HCT116 (cell line): ENCODE measurements around the gene DRC7.

Source experiments
- EZH2 ChIP-seq: fragments of 200-600 bp; sonication (generic); IDR thresholded peaks from 2 replicates; pipeline ENCODE4 v1.6.1; 2017; ENCODE audit warnings: antibody characterized with exemption, mixed run types
- JUND ChIP-seq: IDR thresholded peaks from 2 replicates; pipeline ENCODE4 v1.6.1; 2012
- POLR2A ChIP-seq: IDR thresholded peaks from 2 replicates; pipeline ENCODE4 v1.7.0; 2011; ENCODE audit warnings: borderline replicate concordance; ENCODE audit not compliant: insufficient read depth, insufficient read length; ENCODE audit errors: extremely low read depth
- POLR2AphosphoS5 ChIP-seq: IDR thresholded peaks from 2 replicates; pipeline ENCODE4 v1.6.1; 2011; ENCODE audit warnings: mild to moderate bottlenecking, low read depth, low read length, moderate library complexity
- SIN3A ChIP-seq: IDR thresholded peaks from 2 replicates; pipeline ENCODE4 v1.6.1; 2012; ENCODE audit warnings: low read depth
- SP1 ChIP-seq: IDR thresholded peaks from 2 replicates; pipeline ENCODE4 v1.6.1; 2012; ENCODE audit warnings: low read depth
- TCF7L2 ChIP-seq: IDR thresholded peaks from 2 replicates; pipeline ENCODE4 v1.7.0; 2011; ENCODE audit warnings: borderline replicate concordance, inconsistent platforms; ENCODE audit not compliant: insufficient read depth, insufficient read length; ENCODE audit errors: extremely low read depth
- ZFX ChIP-seq: fragments of 450-650 bp; IDR thresholded peaks from 2 replicates; pipeline ENCODE4 v1.6.1; 2017
- TF ChIP-seq, protein P1 (sequence below), 3 experiments: fragments of 200-600 bp in 1 of 3; sonication (generic) in 1 of 3; IDR thresholded peaks in 2 of 3; conservative IDR thresholded peaks in 1 of 3; 2 replicates each; pipeline ENCODE4 v1.5.1; 2012 to 2017; ENCODE audit warnings: low read depth in 2 of 3, low read length in 2 of 3, antibody characterized with exemption in 1 of 3, borderline replicate concordance in 1 of 3, control low read depth in 1 of 3, mild to moderate bottlenecking in 1 of 3, mixed read lengths in 1 of 3, mixed run types in 1 of 3, moderate library complexity in 1 of 3; ENCODE audit not compliant: insufficient read depth in 1 of 3
- TF ChIP-seq, protein P2 (sequence below): IDR thresholded peaks from 2 replicates; pipeline ENCODE4 v1.6.1; 2012; ENCODE audit warnings: low read depth

DNA sequence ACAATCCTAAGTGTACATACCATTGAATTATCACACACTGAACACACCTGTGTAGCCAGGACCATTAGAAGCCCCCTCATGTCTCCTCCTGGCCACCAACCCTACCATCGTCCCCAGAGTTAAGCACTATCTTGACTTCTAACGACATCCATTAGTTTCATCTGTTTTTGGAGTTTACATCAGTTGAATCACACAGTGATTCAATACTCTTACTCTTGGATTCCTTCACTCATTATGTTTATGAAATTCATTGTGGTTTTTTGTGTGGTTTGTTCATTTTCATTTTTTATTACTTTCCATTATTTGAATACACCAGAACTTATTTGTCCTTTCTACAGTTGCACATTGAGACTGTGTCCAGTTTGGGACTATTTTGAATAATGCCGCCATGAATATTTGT, 13.6 kb downstream of the DRC7 start:
- no peak for TF ChIP-seq POLR2AphosphoS5
- TF ChIP-seq, protein P1, sequence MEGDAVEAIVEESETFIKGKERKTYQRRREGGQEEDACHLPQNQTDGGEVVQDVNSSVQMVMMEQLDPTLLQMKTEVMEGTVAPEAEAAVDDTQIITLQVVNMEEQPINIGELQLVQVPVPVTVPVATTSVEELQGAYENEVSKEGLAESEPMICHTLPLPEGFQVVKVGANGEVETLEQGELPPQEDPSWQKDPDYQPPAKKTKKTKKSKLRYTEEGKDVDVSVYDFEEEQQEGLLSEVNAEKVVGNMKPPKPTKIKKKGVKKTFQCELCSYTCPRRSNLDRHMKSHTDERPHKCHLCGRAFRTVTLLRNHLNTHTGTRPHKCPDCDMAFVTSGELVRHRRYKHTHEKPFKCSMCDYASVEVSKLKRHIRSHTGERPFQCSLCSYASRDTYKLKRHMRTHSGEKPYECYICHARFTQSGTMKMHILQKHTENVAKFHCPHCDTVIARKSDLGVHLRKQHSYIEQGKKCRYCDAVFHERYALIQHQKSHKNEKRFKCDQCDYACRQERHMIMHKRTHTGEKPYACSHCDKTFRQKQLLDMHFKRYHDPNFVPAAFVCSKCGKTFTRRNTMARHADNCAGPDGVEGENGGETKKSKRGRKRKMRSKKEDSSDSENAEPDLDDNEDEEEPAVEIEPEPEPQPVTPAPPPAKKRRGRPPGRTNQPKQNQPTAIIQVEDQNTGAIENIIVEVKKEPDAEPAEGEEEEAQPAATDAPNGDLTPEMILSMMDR (IDR thresholded peaks at IDR 0.05 in 2 of 3, conservative IDR thresholded peaks at IDR 0.05 in 1 of 3; ENCODE audit: borderline replicate concordance in 1 of 3, insufficient read depth in 1 of 3, low read depth in 2 of 3, low read length in 2 of 3), result no peak
- TF ChIP-seq TCF7L2, result no peak
- no peak for TF ChIP-seq JUND
- no peak for TF ChIP-seq POLR2A
- TF ChIP-seq, protein P2, sequence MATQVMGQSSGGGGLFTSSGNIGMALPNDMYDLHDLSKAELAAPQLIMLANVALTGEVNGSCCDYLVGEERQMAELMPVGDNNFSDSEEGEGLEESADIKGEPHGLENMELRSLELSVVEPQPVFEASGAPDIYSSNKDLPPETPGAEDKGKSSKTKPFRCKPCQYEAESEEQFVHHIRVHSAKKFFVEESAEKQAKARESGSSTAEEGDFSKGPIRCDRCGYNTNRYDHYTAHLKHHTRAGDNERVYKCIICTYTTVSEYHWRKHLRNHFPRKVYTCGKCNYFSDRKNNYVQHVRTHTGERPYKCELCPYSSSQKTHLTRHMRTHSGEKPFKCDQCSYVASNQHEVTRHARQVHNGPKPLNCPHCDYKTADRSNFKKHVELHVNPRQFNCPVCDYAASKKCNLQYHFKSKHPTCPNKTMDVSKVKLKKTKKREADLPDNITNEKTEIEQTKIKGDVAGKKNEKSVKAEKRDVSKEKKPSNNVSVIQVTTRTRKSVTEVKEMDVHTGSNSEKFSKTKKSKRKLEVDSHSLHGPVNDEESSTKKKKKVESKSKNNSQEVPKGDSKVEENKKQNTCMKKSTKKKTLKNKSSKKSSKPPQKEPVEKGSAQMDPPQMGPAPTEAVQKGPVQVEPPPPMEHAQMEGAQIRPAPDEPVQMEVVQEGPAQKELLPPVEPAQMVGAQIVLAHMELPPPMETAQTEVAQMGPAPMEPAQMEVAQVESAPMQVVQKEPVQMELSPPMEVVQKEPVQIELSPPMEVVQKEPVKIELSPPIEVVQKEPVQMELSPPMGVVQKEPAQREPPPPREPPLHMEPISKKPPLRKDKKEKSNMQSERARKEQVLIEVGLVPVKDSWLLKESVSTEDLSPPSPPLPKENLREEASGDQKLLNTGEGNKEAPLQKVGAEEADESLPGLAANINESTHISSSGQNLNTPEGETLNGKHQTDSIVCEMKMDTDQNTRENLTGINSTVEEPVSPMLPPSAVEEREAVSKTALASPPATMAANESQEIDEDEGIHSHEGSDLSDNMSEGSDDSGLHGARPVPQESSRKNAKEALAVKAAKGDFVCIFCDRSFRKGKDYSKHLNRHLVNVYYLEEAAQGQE, result no peak
- TF ChIP-seq SIN3A, result no peak
- no peak for TF ChIP-seq EZH2
- TF ChIP-seq SP1, result no peak
- TF ChIP-seq ZFX, result no peak
